Adrenal gland (tissue), 12 donors: ENCODE results near the gene PIP4K2B. TPM values are rescaled to one million over a fixed set of nuclear protein-coding genes. Genes with fewer than 3 reads are reported as not detected.

Experiments
- DNase-seq, 7 donors: peaks; one replicate each; pipeline ENCODE4 v3.0.0-alpha.2; 2019 to 2020
- H3K27ac ChIP-seq, 5 donors: fragments of 200-600 bp; sonication (generic) in 4 of 5; 1 replicate in 3 of 5; 2 replicates in 2 of 5; pipeline versions ENCODE4 v1.5.1 to v1.8.0; 2016 to 2020; ENCODE audit warnings: mild to moderate bottlenecking in 1 of 5
- H3K27me3 ChIP-seq: fragments of 200-600 bp; 2 replicates; pipeline ENCODE4 v1.8.0; 2021
- H3K36me3 ChIP-seq, 2 donors: fragments of 200-600 bp; replicated peaks in 1 of 2; 1 replicate in 1 of 2; 2 replicates in 1 of 2; pipeline versions ENCODE4 v1.5.1 to v1.8.0; 2018 to 2022
- H3K4me1 ChIP-seq, 2 donors: fragments of 200-600 bp; replicated peaks in 1 of 2; 1 replicate in 1 of 2; 2 replicates in 1 of 2; pipeline versions ENCODE4 v1.5.1 to v1.8.0; 2018 to 2021
- H3K4me3 ChIP-seq, 4 donors: fragments of 200-600 bp; sonication (generic) in 3 of 4; one replicate each; pipeline ENCODE4 v1.5.1; 2016 to 2018
- H3K9me3 ChIP-seq, 3 donors: fragments of 200-600 bp; sonication (generic) in 1 of 3; replicated peaks in 1 of 3; 1 replicate in 2 of 3; 2 replicates in 1 of 3; pipeline versions ENCODE4 v1.5.1 to v1.8.0; 2016 to 2021
- POLR2A ChIP-seq, 2 donors: fragments of 450-650 bp; IDR thresholded peaks; one replicate each; pipeline ENCODE4 v1.6.1; 2017; ENCODE audit warnings: antibody characterized with exemption in 2 of 2, mild to moderate bottlenecking in 2 of 2, moderate library complexity in 1 of 2
- WGBS, 4 donors: extraction: QIAGEN DNeasy Blood & Tissue Kit in 2 of 4; methylation state at CpG; one replicate each; pipeline versions ENCODE4 v1.1.5 to v1.1.7; 2013 to 2017; 5-methylcytosine and 5-hydroxymethylcytosine counted together
- intact Hi-C, 2 donors: fragments of 100-400 bp; cut with DNase I; formaldehyde crosslinking; loops; one replicate each; pipeline versions ENCODE4 v1.14.1 to v1.15.0; 2022 to 2023
- polyA plus RNA-seq, 3 donors: library from polyadenylated mRNA; stranded (reverse); fragments of 200-250 nt in 2 of 3; fragments of 350-450 nt in 1 of 3; fragmentation: Illumina TruSeq in 1 of 3; extraction: RNeasy Lipid Tissue Mini Kit (QIAGEN cat#74804) in 1 of 3; gene quantifications; one replicate each; pipeline ENCODE4 v1.2.3, GENCODE V29; 2013 to 2014
- total RNA-seq, 9 donors: library from RNA; depleted of rRNA in 4 of 9; stranded (reverse); fragments of >200 nt in 4 of 9; fragments of 120-200 nt in 1 of 9; fragmentation: NEBNext Ultra II Directional in 1 of 9; extraction: Animal tissue kit (Norgen Biotek cat#: 25700) in 1 of 9; gene quantifications; one replicate each; pipeline versions ENCODE4 v1.1.0 to v1.2.4, GENCODE V29; 2013 to 2023
- TF ChIP-seq, protein P1 (sequence below), 6 experiments: fragments of 450-650 bp in 4 of 6; fragments of 200-600 bp in 2 of 6; sonication (generic) in 1 of 6; IDR thresholded peaks; 1 replicate in 5 of 6; 2 replicates in 1 of 6; pipeline versions ENCODE4 v1.5.1 to v1.8.0; 2016 to 2021; ENCODE audit warnings: antibody characterized with exemption in 6 of 6, mild to moderate bottlenecking in 2 of 6, moderate library complexity in 1 of 6
- donor health status: healthy with polysubstance abuse.
- donor health status: Bipolar disorder and iron deficiency.
- donor health status: DM: yes; HTN: yes; CAD: no.
- donor health status: DM: no; HTN: no; CAD: no.
- donor health status: DM: no; HTN: no; CAD: no.
- donor health status: DM: yes; HTN: yes; CAD: no.

The PIP4K2B gene
- total and polyA plus RNA-seq, 12 donors = 30.0 to 92.4 (median 55.3) TPM

DNA sequence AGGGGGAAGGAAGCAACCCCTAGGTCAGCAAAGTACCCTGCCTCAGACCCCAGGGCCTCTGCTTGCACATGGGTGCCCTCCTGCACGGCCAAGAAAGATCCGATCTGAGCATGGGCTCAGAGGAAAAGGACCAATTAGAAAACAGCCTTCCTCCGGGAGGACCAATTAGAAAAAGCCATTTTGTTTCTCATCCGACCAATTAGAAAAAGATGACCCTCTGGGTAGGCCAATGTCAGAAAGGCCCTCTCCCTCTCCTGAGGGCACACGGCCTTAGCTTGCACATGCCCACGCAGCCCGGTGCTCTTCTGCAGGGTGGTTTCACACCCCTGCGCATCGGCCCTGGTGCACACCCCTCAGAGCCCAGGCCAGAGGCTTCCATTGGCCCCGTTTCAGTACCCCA is 74.3 kb downstream of the PIP4K2B start:
- Histone ChIP-seq H3K27me3 (no peaks in the 10 kb centered on the region), H3K9me3 (no peaks in the 10 kb centered on the region), H3K4me1 (peaks cover 13 to 43% of the 10 kb centered on the region in 2 donors), H3K36me3 (peaks cover 0 to 35% of the 10 kb centered on the region in 2 donors), H3K4me3 (no peak overlapping the region), H3K27ac (no peak overlapping the region)
- no peak for DNase-seq
- intact Hi-C loops = no loop called here
- WGBS, 4 donors = 44 to 76% (median 69%) methylated on average over 5 to 10 of the region's 10 CpGs
- TF ChIP-seq, protein P1, sequence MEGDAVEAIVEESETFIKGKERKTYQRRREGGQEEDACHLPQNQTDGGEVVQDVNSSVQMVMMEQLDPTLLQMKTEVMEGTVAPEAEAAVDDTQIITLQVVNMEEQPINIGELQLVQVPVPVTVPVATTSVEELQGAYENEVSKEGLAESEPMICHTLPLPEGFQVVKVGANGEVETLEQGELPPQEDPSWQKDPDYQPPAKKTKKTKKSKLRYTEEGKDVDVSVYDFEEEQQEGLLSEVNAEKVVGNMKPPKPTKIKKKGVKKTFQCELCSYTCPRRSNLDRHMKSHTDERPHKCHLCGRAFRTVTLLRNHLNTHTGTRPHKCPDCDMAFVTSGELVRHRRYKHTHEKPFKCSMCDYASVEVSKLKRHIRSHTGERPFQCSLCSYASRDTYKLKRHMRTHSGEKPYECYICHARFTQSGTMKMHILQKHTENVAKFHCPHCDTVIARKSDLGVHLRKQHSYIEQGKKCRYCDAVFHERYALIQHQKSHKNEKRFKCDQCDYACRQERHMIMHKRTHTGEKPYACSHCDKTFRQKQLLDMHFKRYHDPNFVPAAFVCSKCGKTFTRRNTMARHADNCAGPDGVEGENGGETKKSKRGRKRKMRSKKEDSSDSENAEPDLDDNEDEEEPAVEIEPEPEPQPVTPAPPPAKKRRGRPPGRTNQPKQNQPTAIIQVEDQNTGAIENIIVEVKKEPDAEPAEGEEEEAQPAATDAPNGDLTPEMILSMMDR (IDR thresholded peaks at IDR 0.05) = no peak
- no peak for TF ChIP-seq POLR2A (IDR thresholded peaks at IDR 0.05)

- H3K4me1 ChIP-seq = peaks cover 13 to 39% of the 10 kb centered on the region in 2 donors
- H3K27me3 ChIP-seq = no peaks in the 10 kb centered on the region
- intact Hi-C loops = no loop called here
- H3K9me3 ChIP-seq = no peaks in the 10 kb centered on the region
- TF ChIP-seq, protein P1 (IDR thresholded peaks at IDR 0.05) = no peak
- TF ChIP-seq POLR2A (IDR thresholded peaks at IDR 0.05) = peak in 1 of 2 donors; percentile 15
- DNase-seq = peak; percentile 75 to 89 (median 80)
- H3K27ac ChIP-seq = peak overlapping the region in 1 of 5 donors; percentile 22
- no peak overlapping the region for H3K4me3 ChIP-seq
- H3K36me3 ChIP-seq = peaks cover 0 to 35% of the 10 kb centered on the region in 2 donors
- WGBS, 4 donors = 41 to 71% (median 46%) methylated on average over 5 to 16 of the region's 16 CpGs
Observed at GRCh38 chr17:38724337-38724988, 74.9 kb downstream of the PIP4K2B start.

- no peak for DNase-seq
- Histone ChIP-seq H3K4me3 (no peak overlapping the region), H3K27ac (no peak overlapping the region), H3K4me1 (peaks cover 13 to 15% of the 10 kb centered on the region in 2 donors), H3K27me3 (no peaks in the 10 kb centered on the region), H3K9me3 (no peaks in the 10 kb centered on the region), H3K36me3 (peaks cover 0 to 51% of the 10 kb centered on the region in 2 donors)
- TF ChIP-seq, protein P1 (IDR thresholded peaks at IDR 0.05) = no peak
- no peak for TF ChIP-seq POLR2A (IDR thresholded peaks at IDR 0.05)
- WGBS, 4 donors = 88 to 100% (median 91%) methylated on average over 1 to 16 of the region's 16 CpGs
- intact Hi-C loops = no loop called here
Observed at GRCh38 chr17:38721802-38722201, 77.6 kb downstream of the PIP4K2B start.

GRCh38 chr17:38720941-38721340 is 78.4 kb downstream of the PIP4K2B start:
- H3K27ac ChIP-seq = no peak overlapping the region
- intact Hi-C loops = no loop called here
- TF ChIP-seq POLR2A (IDR thresholded peaks at IDR 0.05) = no peak
- TF ChIP-seq, protein P1 (IDR thresholded peaks at IDR 0.05) = no peak
- H3K27me3 ChIP-seq = no peaks in the 10 kb centered on the region
- DNase-seq = no peak
- peaks cover 13 to 15% of the 10 kb centered on the region in 2 donors for H3K4me1 ChIP-seq
- 86 to 96% (median 88%) methylated on average over 6 of the region's 6 CpGs for WGBS, 4 donors
- no peak overlapping the region for H3K4me3 ChIP-seq
- H3K36me3 ChIP-seq = peaks cover 0 to 60% of the 10 kb centered on the region in 2 donors
- H3K9me3 ChIP-seq = no peaks in the 10 kb centered on the region
